ENCODE data around the gene EIPR1.
"Not testable (repeated sequence)": the region's sequence is repeated elsewhere in the genome, so short reads cannot be mapped to it uniquely, and the experiment has no call there.

The EIPR1 gene

DNA sequence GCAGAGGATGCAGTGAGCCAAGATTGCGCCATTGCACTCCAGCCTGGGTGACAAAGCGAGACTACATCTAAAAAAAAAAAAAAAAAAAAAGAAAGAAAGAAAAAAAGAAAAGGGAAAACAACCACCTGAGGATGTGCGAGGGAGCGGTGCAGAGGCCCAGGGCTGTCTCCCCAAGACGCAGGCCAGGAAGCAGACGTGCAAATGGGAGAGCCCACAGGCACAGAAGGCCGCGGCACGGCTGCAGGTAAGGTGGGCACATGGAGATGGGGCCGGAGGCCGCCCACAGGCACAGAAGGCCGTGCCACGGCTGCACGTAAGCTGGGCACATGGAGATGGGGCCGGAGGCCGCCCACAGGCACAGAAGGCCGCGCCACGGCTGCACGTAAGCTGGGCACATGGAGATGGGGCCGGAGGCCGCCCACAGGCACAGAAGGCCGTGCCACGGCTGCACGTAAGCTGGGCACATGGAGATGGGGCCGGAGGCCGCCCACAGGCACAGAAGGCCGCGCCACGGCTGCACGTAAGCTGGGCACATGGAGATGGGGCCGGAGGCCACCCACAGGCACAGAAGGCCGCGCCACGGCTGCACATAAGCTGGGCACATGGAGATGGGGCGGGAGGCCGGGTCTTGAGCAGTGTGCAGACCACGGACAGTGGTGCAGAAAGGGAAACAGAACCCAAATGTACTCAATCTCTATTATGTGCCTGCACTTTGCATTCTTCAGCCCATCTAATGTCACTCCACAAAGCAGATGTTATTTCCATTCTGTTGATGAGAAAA, 93.6 kb downstream of the EIPR1 start:
- not testable (repeated sequence) for DNase-seq

DNA sequence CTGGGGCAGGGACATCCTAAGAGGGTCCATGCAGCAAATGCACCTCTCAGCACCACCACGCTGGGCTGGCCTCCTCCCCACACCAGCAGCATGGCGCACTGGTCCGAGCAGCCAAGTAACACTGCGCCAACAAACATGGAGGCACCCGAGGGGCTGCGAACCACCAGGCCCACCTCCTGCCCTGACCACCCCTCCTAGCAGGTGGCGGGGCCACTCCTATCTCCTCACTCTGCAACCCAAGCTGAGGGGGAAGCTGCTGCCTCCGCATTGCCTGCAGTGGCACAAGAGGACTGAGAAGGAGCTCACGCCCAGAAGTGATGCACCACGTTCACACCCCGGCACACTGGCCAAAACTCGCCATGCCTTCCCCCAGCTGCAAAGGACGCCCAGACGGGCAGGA, 94.4 kb downstream of the EIPR1 start:
- no peak for DNase-seq

DNA sequence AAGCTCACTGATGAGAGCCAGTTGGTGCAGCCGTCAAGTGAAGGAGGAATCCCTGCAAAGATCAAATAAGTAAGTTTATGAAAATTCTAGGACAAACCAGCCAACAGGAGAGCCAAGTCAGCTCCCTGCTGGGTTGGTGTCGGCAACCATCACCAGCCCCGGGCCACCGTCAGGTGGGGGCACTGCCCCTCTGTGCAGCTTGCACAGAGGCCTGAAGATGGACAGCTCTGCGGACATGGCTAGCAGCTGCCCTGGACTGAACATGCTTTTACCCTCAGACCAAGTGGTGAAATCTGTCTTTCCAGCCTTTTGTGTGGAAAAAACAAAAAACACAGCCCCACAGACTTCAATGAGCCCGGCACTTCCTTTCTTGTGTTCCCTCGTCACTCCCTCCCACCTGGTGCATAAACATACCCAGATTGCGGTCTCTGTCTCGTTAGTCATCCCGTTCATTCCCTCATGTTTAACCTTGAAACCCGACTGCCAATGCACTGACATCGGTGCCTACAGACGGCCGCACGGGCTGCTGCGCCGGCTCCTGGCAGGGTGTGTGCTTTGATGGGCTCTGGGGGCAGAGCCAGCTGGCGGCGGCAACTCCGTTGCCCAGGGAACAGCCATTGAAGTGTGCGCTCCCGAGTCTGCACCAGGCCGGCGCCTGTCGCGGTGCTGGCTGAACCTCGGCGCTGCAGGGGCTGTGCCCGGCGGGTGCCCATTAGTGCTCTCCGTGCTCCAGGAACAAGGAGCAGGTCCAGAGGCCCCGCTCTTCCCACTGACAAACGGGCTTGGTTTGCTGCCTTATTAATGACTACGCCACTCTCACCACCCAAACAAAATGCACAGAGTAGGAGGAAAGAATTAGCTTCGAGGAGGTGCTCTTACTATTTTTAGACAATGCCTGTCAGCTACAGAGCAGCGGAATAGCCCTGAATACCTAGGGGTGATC, 95.3 kb downstream of the EIPR1 start:
- DNase-seq = peak; percentile 89

DNA sequence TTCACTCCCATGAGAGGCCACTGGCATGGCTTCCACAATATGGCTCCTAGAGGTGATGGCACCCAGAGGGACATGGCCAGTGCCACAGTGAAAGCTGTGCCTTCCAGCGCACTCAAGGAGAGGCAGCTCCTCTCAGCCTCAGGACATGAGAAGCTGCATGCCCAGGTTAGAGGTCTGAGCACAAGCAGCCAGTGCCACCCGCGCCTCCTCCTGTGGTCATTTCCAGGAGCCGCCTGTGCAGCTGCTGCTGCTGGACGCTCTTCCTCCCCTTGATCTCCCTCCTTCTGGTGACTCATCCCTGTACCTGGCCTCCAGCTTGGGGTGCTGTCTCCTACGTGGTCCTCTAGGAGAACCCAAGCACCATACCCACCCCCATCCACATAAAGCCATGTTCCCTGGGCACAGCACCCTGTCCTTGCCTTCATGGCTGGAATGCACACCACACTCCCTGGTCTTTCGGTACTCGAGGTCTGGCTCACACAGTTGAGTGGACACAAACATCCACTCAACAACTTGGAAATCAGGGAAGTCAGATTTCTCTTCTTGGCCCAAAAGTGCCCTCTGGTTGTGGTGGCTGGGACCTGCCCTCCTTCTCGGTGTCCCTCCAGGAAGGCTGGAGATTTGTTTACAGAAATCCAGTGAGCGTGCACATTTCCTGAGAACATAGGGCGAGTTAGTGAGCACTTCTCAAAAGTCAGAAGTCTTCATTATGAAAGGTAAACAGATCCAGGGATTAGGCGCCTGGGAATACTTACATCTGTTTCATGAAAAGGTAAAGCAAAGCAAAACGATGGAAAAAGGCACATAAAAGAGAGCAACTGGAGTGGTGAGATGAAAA, 96.7 kb downstream of the EIPR1 start:
- DNase-seq = no peak

DNA sequence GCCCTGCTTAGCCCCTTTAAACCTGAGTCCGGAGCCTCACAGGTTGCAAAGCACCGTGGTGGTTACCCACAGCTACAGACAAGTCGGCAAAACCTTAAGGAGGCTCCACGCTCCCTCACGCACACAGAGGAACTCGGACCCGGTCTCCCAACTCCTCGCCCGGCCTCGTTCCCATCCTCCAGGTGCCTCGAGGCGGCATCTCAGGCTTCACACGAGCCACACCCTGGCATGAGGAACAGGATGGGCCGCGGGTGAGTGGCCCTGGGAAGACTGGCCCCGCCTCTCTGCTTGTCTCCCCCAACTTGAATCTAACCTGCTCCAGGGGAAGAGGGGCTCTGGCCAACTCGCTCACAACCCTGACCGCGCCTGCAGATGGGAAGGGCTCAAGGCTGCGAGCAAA, 97.4 kb downstream of the EIPR1 start:
- no peak for DNase-seq

DNA sequence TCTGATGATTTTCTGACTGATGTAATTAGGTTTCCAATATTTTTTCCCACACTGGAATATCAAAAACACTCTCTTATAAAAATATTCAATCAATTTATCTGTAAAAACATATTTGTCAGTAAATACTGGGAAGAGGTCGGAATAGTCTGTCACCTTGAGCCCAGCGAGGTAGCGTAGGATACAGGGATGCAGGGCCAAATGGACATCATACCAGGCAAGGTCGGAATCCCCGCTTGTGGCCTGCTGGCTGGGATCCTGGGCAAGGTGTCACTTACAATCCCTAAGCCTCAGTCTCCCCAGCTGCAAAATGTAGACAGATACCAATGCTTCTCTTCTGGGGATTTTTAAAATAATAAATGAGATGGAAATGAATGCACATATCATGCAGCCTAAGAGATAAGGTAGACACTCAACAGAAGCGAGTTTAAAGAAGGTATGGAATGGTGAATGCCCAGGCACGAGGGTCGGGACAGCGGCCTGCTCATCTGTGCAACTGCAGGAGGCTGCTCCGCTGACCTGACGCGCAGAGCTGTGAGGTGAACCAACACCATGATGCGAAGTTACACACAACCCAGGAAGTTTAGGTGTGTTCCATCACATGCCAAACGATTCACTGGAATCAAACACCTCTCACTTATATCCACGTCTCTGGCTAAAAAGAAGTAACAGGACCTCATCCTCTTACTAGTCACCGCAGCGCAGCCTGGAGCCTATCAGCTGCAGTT, 98.2 kb downstream of the EIPR1 start:
- DNase-seq = no peak

DNA sequence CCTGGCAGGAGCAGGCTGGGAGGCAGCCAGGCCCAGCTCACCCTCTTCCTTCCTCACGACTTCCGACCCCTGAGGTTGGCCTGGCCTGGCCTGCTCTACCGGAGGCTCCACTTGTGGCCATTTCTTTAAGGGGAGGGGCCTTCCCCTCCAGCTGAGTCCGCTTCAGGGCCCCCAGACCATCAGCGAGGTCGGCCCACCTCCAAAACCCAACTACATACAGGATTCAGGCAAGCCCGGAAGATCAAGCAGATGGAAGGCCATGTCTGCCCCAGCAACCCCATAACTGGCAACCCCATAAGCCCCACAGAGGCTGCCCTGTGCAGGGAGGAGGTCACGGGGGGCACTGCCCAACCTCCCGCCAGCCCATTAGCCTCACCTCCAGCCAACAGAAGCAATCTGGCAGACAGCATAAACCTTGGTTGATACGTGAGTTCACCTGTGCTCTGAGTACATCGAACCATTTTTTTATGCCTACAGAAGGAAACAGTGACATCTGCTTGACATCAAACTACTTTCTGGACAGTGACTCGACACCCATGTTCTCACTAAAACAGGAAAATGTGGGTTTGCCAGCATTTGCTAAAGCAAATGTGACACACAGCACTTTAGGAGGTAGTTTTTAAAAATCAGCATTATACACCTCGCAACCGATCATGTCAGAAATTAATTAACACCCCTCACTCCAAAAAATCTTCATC, 98.9 kb downstream of the EIPR1 start:
- DNase-seq = no peak

DNA sequence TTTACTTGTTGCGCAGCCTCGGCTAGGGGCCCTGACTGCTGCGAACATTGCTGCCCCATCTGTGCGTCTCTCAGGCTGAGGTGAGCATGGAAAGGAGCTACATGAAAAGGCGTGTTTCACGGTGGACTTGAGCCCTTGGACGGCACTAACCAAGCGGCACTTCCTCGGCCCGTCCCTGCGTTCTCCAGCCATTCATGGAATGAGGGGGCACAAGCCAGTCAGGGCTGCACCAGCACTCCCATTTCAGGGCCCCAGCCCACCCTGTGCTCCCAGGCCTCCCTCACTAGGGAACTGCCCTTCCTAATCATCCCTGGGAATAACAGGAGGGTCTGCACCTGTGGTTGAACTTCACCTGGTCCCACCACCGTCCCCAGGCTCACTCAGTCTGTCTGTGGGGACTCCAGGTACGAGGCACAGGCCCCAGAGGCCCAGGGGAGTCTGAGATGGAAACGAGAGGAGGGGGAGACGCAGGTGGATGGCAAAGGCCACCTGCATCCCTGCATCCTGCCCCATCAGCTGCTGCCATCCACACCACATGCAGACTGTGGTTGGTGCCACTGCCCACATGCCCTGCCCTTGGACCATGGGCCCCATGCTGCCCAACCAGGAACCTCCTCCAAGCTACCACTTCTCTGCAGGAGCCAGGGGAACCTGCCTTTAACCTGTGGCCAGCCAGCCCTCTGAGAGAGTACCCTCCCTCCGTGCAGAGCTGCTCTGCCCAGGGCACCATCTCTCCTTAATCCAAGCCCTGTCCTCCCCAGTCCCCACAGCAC, 99.7 kb downstream of the EIPR1 start:
- no peak for DNase-seq

DNA sequence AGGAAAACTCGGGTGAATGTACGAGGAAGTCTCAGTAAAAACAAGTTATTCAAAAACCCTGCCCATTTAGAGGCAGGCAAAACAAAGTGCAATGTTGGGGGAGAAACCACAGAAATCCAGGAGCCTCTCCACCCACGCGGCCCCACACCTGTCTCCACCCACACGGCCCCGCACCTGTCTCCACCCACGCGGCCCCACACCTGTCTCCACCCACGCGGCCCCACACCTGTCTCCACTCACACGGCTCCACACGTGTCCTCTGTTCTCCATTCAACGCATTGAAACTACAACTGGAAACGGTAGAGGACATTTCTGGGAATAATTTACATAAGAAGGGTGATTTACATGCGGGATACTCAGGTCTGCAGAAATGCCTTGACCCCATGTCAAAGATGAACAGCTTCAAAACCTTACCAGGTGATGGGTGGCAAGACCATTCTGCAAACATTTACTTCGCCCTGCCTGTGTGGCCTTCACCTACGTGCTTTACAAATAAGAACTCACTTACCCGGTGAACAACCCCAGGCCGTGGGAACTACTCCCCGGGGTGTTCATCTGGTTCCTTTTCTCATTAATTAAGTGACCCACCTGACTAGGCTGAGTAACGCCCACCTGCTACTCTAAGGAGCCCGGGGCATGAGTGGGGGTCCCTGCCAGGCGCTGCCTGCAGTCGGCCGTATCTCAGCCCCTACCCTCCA, 100.4 kb downstream of the EIPR1 start:
- no peak for DNase-seq

DNA sequence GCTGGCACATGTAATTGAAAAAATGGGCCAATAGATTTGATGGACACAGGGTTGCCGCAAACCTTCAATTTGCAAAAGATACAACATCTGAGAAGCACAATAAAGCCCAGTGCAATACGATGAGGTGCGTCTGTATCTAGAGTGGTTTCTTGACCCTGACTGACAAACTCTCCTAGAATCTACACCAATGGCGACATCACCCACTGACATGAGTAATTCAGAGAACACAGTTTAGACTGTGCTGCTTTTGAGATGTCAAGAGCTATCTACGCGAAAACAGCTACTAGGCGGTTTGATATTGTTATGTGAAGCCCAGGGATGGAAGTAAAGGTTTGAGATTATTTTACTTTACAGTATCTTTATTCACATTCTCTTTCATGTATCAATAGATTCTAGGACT, 104.9 kb downstream of the EIPR1 start:
- no peak for DNase-seq

DNA sequence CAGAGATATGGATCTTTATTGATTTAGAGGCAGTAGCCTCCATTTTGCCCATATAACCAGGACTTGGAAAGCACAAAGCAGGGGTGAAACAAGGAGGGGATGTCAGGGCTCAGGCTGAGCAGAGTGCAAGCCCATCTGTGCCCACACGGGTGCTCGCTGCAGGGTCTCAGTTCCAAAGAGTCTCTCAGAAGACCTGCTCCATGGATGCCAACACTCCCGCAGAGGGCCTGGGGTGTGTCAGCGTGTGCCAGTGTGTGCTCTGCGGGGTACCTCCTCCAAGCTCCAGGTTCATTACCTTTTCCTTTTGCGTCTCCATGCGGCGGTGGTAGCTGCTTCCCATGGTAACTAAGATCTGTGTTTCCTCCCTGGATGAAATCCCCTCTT, 107.5 kb downstream of the EIPR1 start:
- DNase-seq = no peak

DNA sequence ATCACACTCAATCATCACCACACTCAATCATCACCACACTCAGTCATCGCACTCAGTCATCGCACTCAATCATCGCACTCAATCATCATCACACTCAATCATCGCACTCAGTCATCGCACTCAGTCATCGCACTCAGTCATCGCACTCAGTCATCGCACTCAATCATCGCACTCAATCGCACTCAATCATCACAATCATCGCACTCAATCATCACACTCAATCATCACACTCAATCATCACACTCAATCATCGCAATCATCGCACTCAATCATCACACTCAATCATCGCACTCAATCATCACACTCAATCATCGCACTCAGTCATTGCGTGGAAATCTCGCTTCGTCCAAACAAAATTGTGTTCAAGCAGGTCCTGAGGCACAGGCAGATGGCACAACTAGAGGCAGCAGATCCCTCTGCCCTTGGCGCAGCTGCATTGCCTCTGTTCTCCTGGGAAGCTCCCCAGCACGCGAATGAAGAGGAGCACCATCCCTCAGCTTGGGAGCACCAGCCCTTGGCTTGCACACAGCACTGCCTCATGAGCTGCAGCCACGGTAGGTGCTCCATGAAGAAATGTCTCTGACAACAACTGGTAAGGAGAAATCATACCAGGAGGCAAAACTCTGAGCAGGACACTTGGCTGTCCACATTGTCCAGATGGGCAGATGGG, 108.1 kb downstream of the EIPR1 start:
- no peak for DNase-seq

DNA sequence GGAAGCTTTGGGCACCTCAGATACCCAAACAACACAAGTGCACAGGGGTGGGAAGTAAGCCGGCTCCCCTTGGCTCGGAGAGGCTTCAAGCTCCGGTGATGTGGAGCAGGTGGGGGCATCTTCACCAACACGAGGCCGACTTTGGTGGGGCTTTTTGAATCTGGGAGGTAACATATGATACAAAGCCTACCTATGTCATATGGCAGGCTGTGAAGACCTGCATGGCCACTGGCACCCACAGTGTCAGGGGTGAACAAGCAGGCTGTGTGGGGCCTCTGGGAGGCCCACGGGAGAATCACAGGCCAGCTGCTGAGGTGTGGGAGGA, 109.0 kb downstream of the EIPR1 start:
- no peak for DNase-seq

DNA sequence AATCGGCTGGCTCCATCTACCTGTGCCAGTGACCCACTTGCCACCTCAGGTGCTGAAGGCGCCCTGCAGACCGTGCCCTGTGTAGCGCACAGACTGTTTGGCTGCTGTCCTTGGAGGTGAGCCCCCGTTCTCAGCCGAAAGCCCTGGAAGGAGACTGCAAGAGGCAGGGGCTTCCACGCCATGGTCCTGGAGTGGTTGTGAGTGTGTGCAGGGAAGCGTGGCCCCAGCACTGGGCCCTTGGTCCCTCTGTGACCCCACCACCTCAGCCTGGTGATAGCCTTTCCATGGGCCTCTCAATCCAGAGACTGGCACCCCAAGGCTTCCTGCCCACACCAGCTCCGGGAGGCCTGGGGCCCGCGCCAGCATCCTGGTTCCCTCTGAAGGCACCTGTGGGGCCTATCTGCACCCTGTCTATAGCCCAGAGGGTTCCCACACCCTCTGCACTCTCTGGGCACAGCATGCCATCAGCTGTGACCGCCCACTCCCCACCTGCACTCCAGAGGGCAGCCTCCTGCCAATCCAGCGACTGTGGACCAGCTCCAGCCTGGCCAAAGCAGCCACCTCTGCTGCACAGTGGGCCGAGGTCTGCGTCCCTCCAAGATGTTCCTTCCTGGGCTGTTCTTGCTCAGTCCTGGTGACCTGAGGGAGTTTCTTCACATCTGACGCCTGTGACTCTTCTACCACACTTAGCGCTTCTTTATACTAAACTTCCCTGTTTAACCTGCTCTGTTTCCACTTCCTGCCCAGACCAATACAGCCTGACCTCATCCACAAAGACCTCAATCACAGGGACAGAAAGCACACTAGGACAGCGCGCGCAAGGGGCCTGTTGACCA, 109.5 kb downstream of the EIPR1 start:
- DNase-seq = no peak

DNA sequence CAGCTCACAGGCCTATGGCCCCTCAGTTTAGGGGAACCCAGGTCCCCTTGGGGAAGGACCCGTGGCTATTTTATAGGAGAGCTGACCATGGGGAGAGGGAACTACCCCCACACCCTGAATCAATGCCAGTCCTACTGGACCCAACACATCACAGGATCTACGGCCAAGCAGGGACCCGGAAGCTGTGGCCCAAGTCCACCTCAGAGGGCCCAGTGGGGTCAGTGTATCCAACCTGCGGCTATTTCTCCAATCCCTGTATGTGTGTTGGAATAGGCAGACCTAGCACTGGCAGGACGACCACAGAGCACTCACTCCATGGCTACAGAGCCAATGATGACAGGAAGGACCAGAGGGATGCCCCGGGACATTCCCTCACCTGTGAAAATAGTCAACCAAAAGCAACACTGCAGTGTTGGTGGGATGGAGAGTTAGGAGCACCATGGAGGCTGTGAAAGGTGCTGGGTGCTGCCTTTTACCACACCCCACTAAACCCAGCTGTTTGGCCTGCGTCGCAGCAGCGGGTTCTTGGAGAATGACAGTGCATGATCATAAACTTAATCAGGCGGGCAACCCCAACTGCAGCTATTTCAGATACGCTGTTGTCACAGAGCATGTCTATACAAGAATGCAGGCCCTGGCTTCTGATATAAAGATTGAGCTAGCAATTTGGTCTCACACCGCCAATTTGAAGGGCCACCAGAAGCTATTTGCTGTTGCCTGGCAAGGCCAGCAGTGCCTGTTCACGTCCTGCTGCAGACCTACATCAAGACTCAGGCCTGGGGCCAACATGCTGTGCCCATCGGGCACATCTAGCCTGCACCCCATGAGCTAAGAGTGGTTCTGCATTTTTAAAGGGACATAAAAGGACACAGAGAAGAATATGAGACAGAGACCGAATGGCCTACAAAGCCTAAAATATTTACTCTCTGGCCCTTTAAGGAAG, 110.4 kb downstream of the EIPR1 start:
- DNase-seq = no peak

DNA sequence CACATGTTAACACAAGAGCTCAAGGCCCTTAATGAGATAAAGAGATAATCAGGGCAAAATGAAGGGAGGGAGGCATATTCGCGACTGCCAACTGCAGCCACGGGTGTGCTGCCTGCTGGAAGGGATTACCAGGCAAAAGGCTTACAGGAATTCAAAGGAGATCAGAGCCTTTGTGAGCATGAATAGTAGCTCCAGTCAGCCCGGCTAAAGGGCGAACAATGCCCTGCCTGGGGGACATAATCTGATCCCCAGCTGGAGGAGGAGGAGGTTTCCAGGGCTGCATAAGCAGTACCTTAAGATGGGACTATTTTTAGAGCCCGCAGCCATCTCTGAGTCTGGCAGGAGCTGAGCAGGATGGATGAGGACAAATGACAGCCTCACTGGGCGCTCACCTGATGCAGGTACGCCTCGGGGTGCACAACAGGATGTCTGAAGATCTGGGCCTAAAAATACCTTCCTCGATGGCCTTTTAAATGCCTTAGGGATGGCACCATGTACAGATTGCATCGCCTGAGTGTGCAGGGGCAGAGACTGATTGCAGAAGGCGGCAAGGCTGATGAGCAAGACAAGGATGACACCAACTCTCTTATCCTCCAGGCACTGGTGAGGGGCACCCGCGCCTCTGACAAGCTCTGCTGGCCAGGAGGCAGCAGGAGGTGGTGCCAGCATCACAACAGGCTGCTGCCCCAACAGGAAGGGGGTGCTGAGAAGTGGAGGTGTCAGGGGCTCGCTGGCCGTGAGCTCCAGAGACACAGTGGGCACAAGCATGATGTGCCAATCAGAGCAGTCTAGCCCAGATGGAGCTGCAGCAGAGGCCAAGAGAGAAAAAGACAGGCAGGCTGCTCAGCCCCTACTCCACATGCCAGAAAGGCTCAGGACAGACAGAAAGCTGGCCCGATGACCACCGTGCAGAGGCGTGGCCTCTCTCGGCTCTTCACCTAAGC, 111.4 kb downstream of the EIPR1 start:
- peak; percentile 88 for DNase-seq

DNA sequence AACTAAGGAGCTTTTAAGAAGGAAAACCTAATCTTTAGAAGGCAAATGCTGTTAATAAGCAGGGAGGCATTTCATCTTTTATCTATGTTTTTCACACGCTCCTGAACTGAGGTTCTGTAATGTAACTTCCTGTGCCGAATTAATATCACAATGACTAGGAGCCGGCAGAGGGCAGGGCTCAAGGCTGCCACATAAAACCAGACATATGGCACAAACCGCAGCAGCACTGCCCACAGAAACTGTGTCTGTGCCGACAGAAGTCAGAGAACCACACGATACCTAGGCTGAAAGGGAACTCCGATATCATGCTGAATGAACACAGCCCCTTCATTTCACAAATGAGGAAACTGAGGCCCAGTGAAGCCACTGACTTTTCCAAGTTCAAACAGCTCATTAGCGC, 112.1 kb downstream of the EIPR1 start:
- no peak for DNase-seq
